Stimulated activated naive CD4-positive, alpha-beta T cell (primary cell): ENCODE measurements around the gene GALNT14.

ENCODE experiments used
- DNase-seq, 6 experiments: peaks; one replicate each; lab custom pipeline; 2025; lab: John Stamatoyannopoulos, UW

The GALNT14 gene

GRCh38 chr2:31086590-31086989, 51.6 kb downstream of the GALNT14 start:
- no peak for DNase-seq

GRCh38 chr2:31083234-31083993, 54.8 kb downstream of the GALNT14 start:
- DNase-seq = no peak

- DNase-seq = no peak
Measured at GRCh38 chr2:31082002-31082401, 56.2 kb downstream of the GALNT14 start.

- DNase-seq = no peak
Measured at GRCh38 chr2:31081492-31081891, 56.7 kb downstream of the GALNT14 start.

DNA sequence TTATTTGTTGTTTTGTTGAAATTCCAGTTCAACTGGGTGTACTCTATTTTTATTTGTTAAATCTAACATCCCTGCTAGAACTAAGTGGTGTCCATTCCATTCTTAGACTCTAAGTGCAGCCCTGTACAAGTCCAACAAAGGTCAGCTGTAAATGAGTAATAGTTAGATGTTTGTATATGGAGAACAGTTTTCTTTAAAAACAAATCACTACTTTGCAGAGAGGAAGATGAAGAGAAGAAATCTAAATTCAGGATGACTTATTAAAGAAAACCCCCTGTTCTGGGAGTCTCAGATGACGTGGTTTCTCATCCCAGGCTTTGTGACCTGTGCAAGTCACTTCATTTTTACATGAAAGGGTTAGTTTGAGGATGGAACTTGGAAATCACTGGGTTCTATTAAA, 57.9 kb downstream of the GALNT14 start:
- no peak for DNase-seq

- DNase-seq = no peak
Measured at GRCh38 chr2:31079665-31080064, 58.6 kb downstream of the GALNT14 start.

- no peak for DNase-seq
Measured at GRCh38 chr2:31078579-31079105, 59.6 kb downstream of the GALNT14 start.

DNA sequence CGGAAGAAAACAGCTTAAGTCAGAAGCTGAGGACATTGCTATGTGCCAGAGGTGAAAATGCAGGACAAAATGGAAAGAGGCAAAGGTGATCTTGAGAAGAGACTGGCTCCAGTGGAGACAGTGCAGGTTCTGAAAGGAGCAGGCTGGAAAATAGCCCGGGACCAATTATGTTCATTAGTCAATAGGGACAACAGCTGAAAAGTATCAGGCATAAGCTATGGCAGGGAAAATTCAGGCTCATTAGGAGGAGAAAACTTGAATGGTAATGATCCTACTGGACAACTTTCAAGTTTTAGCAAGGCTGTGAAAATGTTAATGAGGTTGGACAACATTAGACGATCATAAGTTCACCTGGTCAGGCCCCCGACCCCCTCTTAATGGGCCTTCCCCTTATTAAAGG, 60.2 kb downstream of the GALNT14 start:
- DNase-seq = no peak

- no peak for DNase-seq
Measured at GRCh38 chr2:31075941-31076590, 62.2 kb downstream of the GALNT14 start.

DNA sequence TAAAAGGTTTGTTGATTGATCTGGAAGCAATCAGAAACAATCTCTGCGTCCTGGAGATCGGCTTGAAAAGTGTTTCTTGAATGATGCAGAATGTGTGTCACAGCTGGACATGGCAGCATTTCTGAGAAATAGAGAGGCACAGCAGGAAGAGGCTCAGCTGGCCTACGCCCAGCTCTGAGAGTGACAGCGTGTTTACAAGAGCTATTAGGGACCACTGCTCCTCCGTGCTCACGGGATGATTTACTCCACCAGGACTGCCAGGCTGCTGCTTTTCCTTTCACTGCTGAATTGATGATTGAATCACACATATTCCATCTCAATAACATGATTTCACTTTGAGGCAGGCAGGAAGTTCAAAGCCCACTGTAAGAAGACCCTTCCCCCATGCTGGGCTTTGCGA, 62.8 kb downstream of the GALNT14 start:
- no peak for DNase-seq

DNA sequence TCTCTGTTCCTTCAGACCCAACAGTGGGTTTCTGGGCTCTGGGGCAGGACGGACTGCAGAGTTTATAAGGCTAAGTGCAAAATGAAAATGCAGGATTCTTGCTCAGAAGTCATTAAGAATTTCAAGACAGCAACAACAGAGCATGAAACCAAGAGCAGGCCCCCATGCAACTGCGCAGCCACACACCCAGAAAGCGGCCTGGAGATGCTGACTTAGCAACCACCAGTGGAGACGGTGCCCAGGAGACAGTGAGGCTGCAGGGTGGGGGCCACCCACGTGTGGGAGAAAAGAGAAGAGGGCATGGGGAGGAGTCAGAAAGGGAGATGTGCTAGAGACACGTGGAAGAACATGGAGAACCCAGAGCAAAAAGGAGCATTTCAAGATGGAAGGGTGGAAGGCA, 66.5 kb downstream of the GALNT14 start:
- no peak for DNase-seq

DNA sequence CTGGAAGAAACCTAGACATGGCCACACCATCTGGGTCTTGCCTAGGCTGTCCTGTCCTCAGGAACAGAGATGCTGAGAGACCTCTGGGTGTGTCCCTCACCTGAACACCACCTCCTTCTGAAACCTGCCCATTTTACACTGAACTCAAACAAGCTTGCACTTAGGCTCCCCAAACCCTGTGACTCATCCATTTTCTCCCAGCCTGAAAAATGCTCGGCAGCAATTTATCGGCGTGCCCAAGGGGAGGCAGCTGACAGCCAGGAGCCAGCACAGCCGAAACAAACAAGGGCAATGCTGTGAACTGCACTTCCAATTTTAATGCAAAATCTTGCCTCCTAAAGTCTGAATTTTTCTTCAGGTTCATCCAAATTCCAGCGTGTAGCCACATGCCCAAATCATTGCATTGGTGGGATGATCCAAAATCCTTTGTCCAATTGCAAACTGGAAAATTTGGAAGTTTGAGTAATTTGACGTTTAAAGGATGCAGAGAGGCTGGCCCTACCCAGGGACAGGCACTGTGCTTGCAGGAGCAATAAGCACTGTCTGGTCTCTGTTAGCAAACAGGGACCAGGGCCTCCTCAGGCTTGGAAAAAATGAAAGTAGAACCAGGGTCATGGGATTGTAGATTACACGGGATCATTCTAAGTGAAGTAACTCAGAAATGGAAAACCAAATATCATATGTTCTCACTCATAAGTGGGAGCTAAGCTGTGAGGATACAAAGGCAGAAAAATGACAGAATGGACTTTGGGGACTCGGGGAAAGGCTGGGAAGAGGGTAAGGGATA, 67.7 kb downstream of the GALNT14 start:
- DNase-seq = no peak

DNA sequence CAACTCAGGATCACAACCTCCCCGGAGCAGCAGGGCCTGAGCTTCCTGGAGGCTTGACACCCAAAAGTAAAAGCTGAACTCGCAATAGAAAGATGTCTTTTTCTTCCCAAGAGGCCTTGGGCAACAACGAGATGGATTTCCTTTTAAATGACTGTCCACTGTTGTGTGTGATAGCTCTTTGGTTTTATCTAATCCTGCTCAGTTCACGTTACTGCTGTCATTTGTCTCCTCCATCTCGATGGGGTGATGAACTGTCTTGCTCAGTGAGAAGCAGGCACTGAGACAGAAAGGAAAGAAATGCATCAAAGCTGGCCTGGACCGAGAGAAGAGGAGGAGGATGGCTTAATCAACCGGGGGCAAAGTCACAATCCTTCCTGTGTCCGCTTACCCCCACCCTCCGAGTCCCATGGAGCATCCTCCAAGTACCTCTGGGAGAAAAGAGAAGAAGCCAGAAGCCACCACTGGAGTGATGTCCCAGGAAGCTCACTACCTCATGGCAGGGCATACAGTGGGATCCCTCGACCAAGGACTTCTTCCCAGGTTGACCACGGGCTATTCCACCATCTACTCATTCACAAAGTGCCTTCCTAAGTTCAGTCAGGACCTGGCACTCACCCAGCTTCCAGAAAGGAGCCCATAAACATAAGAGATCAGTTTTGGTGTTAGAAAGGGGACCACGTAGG, 68.5 kb downstream of the GALNT14 start:
- DNase-seq = no peak

DNA sequence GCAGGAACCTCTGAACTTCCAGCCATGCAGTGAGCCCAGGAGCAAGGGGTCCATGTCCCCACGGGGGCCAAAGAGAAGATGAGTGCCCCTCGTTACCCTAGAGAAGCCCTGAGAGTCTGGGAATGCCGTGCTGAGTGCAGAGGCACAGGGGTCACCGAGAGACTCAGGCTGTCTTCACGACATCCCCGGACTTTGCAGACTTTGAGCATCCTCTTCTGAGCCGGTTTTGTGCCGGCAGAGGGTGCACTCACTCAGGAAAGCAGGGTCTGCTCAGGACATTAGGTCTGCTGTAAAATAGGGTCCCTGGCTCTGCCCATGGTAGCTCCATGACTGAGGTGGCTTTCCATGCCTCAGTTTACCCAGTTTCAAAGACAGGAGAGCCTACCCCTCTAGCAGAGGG, 71.0 kb downstream of the GALNT14 start:
- DNase-seq = no peak

DNA sequence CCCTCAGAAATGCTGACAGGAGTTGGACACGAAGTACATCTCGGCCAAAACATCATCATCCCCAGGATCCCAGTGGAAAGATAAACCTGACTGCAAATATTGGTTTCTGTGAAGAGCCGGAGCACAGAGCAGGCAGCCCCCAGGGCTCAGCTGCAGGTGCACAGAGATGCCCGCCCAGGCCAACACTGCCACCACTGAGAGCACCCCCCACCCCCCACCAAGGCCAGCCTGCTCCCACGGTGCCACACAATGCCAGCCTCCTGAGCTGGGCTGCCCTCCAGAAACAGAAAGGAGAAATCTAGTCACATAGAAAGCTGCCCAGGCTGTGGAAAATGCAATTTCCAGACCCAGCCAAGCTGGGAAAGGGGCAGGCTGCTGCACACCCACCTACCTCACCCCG, 71.7 kb downstream of the GALNT14 start:
- no peak for DNase-seq

- DNase-seq = no peak
Measured at GRCh38 chr2:31066086-31066485, 72.2 kb downstream of the GALNT14 start.

GRCh38 chr2:31065356-31065755, 72.9 kb downstream of the GALNT14 start:
- DNase-seq = no peak

DNA sequence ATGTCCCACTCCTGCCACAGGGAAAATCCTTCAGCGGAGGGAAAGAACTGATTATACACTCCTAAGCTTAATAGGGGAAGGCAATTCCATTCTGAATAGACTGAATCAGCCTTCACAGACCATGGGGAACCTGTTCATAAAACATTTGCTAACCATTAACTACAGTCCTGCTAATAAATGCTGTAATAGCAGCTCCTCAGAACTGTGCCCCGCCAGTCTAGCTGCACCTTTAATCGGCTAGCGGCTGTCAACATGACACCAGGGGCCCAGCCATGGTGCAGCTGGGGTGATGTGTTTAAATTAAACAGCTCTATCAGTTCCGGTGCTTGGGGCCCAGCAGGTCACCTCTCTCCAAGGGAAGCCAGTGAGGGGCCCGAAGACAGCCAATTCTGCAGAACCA, 77.8 kb downstream of the GALNT14 start:
- no peak for DNase-seq

DNA sequence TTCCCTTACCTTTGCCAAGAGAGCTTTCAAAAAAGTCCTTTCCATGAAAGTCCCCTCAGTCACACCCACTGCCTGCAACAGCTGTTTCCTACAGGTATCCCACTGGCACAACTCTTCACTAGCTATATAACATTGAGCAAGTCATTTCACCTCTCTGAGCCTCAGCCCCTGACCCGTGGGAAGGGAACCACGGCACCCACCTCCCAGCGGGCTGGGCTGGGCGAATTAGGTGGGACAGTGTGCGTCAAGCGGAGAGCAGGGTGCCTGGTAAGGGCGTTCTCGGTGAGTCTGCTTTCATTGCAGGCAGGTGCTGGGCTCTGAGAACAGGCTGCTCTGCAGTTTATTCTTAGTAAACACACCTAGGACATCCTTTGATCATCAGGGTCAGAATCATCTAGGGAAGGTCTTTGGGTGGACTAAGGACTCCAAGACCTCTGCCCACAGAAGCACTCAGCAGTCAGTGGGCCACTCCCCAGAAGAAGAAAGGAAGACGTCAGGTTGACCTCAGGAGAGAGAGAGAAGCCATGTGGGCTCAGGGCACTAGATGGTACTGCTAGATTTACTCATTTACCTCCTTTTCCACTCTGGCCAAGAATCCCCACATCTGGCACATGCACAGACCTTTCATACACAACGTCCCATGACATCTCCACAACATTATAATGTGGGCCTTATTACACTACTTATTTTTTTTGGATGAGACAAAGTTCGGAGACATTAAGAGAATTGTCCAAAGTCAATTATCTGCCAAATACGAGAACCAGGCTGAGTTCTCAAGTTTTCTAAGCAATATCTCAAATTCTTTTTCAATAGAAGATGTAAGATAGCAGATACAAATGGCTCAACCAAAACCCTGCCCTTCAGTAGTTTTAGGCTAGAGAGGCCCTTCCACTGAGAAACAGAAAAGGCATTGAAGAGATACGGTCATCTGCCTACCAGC, 79.9 kb downstream of the GALNT14 start:
- DNase-seq = no peak

DNA sequence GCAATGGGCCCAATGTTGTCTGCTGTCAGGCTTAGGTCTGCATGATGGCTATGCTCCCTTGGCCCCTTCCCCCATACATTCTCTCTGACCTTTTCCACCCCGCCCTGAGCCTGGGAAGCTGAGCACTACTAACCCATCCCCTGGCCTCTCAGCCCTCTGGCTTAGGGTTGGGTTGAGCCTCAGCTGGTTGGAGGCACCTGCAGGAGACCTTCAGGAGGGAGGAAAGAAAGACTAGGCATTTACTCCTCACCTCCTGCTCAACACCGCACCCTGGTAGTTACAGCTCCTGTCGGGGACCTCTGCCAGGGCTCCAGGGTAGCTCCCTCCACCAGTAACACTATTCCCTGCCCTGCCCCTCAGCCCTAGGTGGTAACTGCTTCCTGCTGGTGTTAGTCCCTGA, 80.5 kb downstream of the GALNT14 start:
- no peak for DNase-seq

DNA sequence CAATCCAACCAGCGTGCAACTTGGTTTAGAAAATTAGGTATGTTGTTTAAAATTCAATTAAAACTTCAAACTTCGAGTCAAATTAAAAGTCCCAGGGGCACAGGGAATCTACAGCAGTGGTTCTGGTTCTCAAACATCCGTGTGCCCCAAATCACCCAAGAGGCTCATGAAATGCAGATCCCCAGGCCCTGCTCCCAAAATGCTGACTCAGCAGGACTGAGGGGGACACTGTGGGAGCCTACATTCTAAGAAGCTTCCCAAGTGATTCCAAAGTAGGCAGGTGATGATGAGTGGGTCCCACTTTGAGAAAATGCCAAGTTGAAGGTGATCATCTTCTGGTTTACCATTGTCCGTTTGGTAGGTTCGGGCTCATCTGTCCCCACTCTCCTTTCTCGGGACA, 82.3 kb downstream of the GALNT14 start:
- no peak for DNase-seq
